Activated naive CD8-positive, alpha-beta T cell treated with anti-CD3 and anti-CD28 coated beads, Interleukin-2, amount 50 U/mL, for 24 hours (primary cell): ENCODE measurements around the gene EXPH5.
A peak's percentile ranks its signal among the peaks of the same experiment; 100 is the strongest.

Experiments
- ATAC-seq: fragments of 150-1000 bp; cut with Tn5 transposase; one replicate; pipeline ENCODE4 v1.10.0; 2021
- DNase-seq: peaks from one replicate; pipeline ENCODE4 v3.0.0; 2021
- H3K27ac Mint-ChIP-seq: one replicate; pipeline ENCODE4 v1.8.0; 2021; ENCODE audit warnings: mild to moderate bottlenecking, mixed read lengths
- H3K27me3 Mint-ChIP-seq: one replicate; pipeline ENCODE4 v1.8.0; 2021; ENCODE audit warnings: mixed read lengths
- H3K36me3 Mint-ChIP-seq: one replicate; pipeline ENCODE4 v1.8.0; 2021; ENCODE audit warnings: low read depth, mixed read lengths
- H3K4me1 Mint-ChIP-seq: one replicate; pipeline ENCODE4 v1.8.0; 2021; ENCODE audit warnings: mixed read lengths
- H3K4me3 Mint-ChIP-seq: one replicate; pipeline ENCODE4 v1.8.0; 2021; ENCODE audit warnings: mild to moderate bottlenecking, moderate library complexity, mixed read lengths
- H3K9me3 Mint-ChIP-seq: one replicate; pipeline ENCODE4 v1.8.0; 2021; ENCODE audit warnings: mixed read lengths

EXPH5 gene

GRCh38 chr11:108559904-108560303 is 33.7 kb downstream of the EXPH5 start:
- H3K27ac Mint-ChIP-seq, result no peak overlapping the region
- no peaks in the 10 kb centered on the region for H3K36me3 Mint-ChIP-seq
- ATAC-seq (no peak), DNase-seq (no peak)
- no peaks in the 10 kb centered on the region for H3K9me3 Mint-ChIP-seq
- no peaks in the 10 kb centered on the region for H3K27me3 Mint-ChIP-seq
- H3K4me3 Mint-ChIP-seq, result no peak overlapping the region
- peaks cover 15% of the 10 kb centered on the region for H3K4me1 Mint-ChIP-seq

- no peak for ATAC-seq
- DNase-seq, result no peak
- Mint-ChIP-seq H3K27ac (no peak overlapping the region), H3K36me3 (no peaks in the 10 kb centered on the region), H3K27me3 (no peaks in the 10 kb centered on the region), H3K4me3 (no peak overlapping the region), H3K9me3 (no peaks in the 10 kb centered on the region), H3K4me1 (peaks cover 15% of the 10 kb centered on the region)
Measured at GRCh38 chr11:108559340-108559739, 34.2 kb downstream of the EXPH5 start.

GRCh38 chr11:108558222-108558621 is 35.3 kb downstream of the EXPH5 start:
- ATAC-seq (peak; percentile 28), DNase-seq (no peak)
- peaks cover 15% of the 10 kb centered on the region for H3K4me1 Mint-ChIP-seq
- no peaks in the 10 kb centered on the region for H3K27me3 Mint-ChIP-seq
- no peaks in the 10 kb centered on the region for H3K9me3 Mint-ChIP-seq
- H3K4me3 Mint-ChIP-seq, result no peak overlapping the region
- H3K27ac Mint-ChIP-seq, result no peak overlapping the region
- H3K36me3 Mint-ChIP-seq, result no peaks in the 10 kb centered on the region

GRCh38 chr11:108556019-108556418 is 37.5 kb downstream of the EXPH5 start:
- ATAC-seq, result no peak
- no peaks in the 10 kb centered on the region for H3K27me3 Mint-ChIP-seq
- no peaks in the 10 kb centered on the region for H3K9me3 Mint-ChIP-seq
- H3K36me3 Mint-ChIP-seq, result no peaks in the 10 kb centered on the region
- no peak overlapping the region for H3K4me3 Mint-ChIP-seq
- H3K27ac Mint-ChIP-seq, result peak overlapping the region; percentile 0
- DNase-seq, result no peak
- H3K4me1 Mint-ChIP-seq, result peaks cover 15% of the 10 kb centered on the region

- Mint-ChIP-seq H3K27me3 (no peaks in the 10 kb centered on the region), H3K36me3 (no peaks in the 10 kb centered on the region), H3K9me3 (no peaks in the 10 kb centered on the region), H3K27ac (no peak overlapping the region), H3K4me1 (no peaks in the 10 kb centered on the region), H3K4me3 (no peak overlapping the region)
- ATAC-seq (no peak), DNase-seq (no peak)
Measured at GRCh38 chr11:108551651-108552462, 41.7 kb downstream of the EXPH5 start.

- Mint-ChIP-seq H3K27me3 (no peaks in the 10 kb centered on the region), H3K4me3 (no peak overlapping the region), H3K36me3 (no peaks in the 10 kb centered on the region), H3K27ac (no peak overlapping the region), H3K9me3 (no peaks in the 10 kb centered on the region), H3K4me1 (no peaks in the 10 kb centered on the region)
- DNase-seq, result no peak
- ATAC-seq, result no peak
Measured at GRCh38 chr11:108549319-108549885, 44.2 kb downstream of the EXPH5 start.

- ATAC-seq, result no peak
- no peaks in the 10 kb centered on the region for H3K27me3 Mint-ChIP-seq
- H3K4me3 Mint-ChIP-seq, result no peak overlapping the region
- H3K27ac Mint-ChIP-seq, result no peak overlapping the region
- H3K9me3 Mint-ChIP-seq, result no peaks in the 10 kb centered on the region
- no peaks in the 10 kb centered on the region for H3K4me1 Mint-ChIP-seq
- no peak for DNase-seq
- H3K36me3 Mint-ChIP-seq, result no peaks in the 10 kb centered on the region
Measured at GRCh38 chr11:108545909-108546501, 47.6 kb downstream of the EXPH5 start.

- H3K4me1 Mint-ChIP-seq, result no peaks in the 10 kb centered on the region
- no peak overlapping the region for H3K27ac Mint-ChIP-seq
- no peaks in the 10 kb centered on the region for H3K36me3 Mint-ChIP-seq
- ATAC-seq (no peak), DNase-seq (no peak)
- no peaks in the 10 kb centered on the region for H3K9me3 Mint-ChIP-seq
- H3K27me3 Mint-ChIP-seq, result no peaks in the 10 kb centered on the region
- H3K4me3 Mint-ChIP-seq, result no peak overlapping the region
Measured at GRCh38 chr11:108543316-108543964, 50.1 kb downstream of the EXPH5 start.

- Mint-ChIP-seq H3K27me3 (no peaks in the 10 kb centered on the region), H3K4me1 (no peaks in the 10 kb centered on the region), H3K36me3 (no peaks in the 10 kb centered on the region), H3K27ac (no peak overlapping the region), H3K9me3 (no peaks in the 10 kb centered on the region), H3K4me3 (no peak overlapping the region)
- ATAC-seq (no peak), DNase-seq (no peak)
Measured at GRCh38 chr11:108541531-108541930, 52.0 kb downstream of the EXPH5 start.

- Mint-ChIP-seq H3K27me3 (no peaks in the 10 kb centered on the region), H3K9me3 (no peaks in the 10 kb centered on the region), H3K27ac (no peak overlapping the region), H3K4me1 (no peaks in the 10 kb centered on the region), H3K36me3 (no peaks in the 10 kb centered on the region), H3K4me3 (no peak overlapping the region)
- ATAC-seq (no peak), DNase-seq (no peak)
Measured at GRCh38 chr11:108538502-108538901, 55.1 kb downstream of the EXPH5 start.

- no peaks in the 10 kb centered on the region for H3K27me3 Mint-ChIP-seq
- DNase-seq (no peak), ATAC-seq (no peak)
- no peaks in the 10 kb centered on the region for H3K36me3 Mint-ChIP-seq
- no peak overlapping the region for H3K4me3 Mint-ChIP-seq
- H3K4me1 Mint-ChIP-seq, result no peaks in the 10 kb centered on the region
- H3K27ac Mint-ChIP-seq, result no peak overlapping the region
- H3K9me3 Mint-ChIP-seq, result no peaks in the 10 kb centered on the region
Measured at GRCh38 chr11:108538022-108538424, 55.5 kb downstream of the EXPH5 start.

GRCh38 chr11:108536783-108537182 is 56.8 kb downstream of the EXPH5 start:
- ATAC-seq, result no peak
- no peak for DNase-seq
- H3K9me3 Mint-ChIP-seq, result no peaks in the 10 kb centered on the region
- H3K4me3 Mint-ChIP-seq, result no peak overlapping the region
- H3K27me3 Mint-ChIP-seq, result no peaks in the 10 kb centered on the region
- H3K27ac Mint-ChIP-seq, result peak overlapping the region; percentile 14
- no peaks in the 10 kb centered on the region for H3K36me3 Mint-ChIP-seq
- no peaks in the 10 kb centered on the region for H3K4me1 Mint-ChIP-seq

GRCh38 chr11:108535384-108535955 is 58.1 kb downstream of the EXPH5 start:
- no peaks in the 10 kb centered on the region for H3K27me3 Mint-ChIP-seq
- ATAC-seq, result no peak
- no peak for DNase-seq
- H3K4me3 Mint-ChIP-seq, result no peak overlapping the region
- H3K36me3 Mint-ChIP-seq, result no peaks in the 10 kb centered on the region
- no peaks in the 10 kb centered on the region for H3K4me1 Mint-ChIP-seq
- H3K9me3 Mint-ChIP-seq, result no peaks in the 10 kb centered on the region
- no peak overlapping the region for H3K27ac Mint-ChIP-seq

GRCh38 chr11:108534274-108534882 is 59.2 kb downstream of the EXPH5 start:
- Mint-ChIP-seq H3K36me3 (no peaks in the 10 kb centered on the region), H3K27ac (no peak overlapping the region), H3K9me3 (no peaks in the 10 kb centered on the region), H3K27me3 (no peaks in the 10 kb centered on the region), H3K4me1 (no peaks in the 10 kb centered on the region), H3K4me3 (no peak overlapping the region)
- no peak for ATAC-seq
- DNase-seq, result no peak
